ENCODE results near the gene KSR2. TPM values are rescaled to one million over a fixed set of nuclear protein-coding genes. Genes with fewer than 3 reads are reported as not detected.
"Not testable (repeated sequence)": the region's sequence is repeated elsewhere in the genome, so short reads cannot be mapped to it uniquely, and the experiment has no call there.

Gene KSR2
- total RNA-seq, 1 donor from 2014 or later: 0.26 TPM

GRCh38 chr12:117640511-117640910 lies 328.3 kb downstream of the KSR2 start:
- DNase-seq (ENCODE audit: low read depth in 2 of 2): no peak

GRCh38 chr12:117629454-117629853 lies 339.3 kb downstream of the KSR2 start:
- DNase-seq (ENCODE audit: low read depth in 2 of 2): peak in 1 of 2 donors; percentile 42

GRCh38 chr12:117628711-117629110 lies 340.1 kb downstream of the KSR2 start:
- not testable (repeated sequence) for DNase-seq (ENCODE audit: low read depth in 2 of 2)

- no peak for DNase-seq (ENCODE audit: low read depth in 2 of 2)
These were observed 346.0 kb downstream of the KSR2 start for GRCh38 chr12:117622741-117623140.

- DNase-seq (ENCODE audit: low read depth in 2 of 2): peak in 1 of 2 donors; percentile 49
These were observed 346.7 kb downstream of the KSR2 start for GRCh38 chr12:117622087-117622486.

GRCh38 chr12:117607778-117608177 lies 361.0 kb downstream of the KSR2 start:
- no peak for DNase-seq (ENCODE audit: low read depth in 2 of 2)

GRCh38 chr12:117606945-117607344 lies 361.8 kb downstream of the KSR2 start:
- DNase-seq (ENCODE audit: low read depth in 2 of 2): no peak

- DNase-seq (ENCODE audit: low read depth in 2 of 2): no peak
These were observed 362.8 kb downstream of the KSR2 start for GRCh38 chr12:117606024-117606423.

GRCh38 chr12:117603316-117604113 lies 365.3 kb downstream of the KSR2 start:
- DNase-seq (ENCODE audit: low read depth in 2 of 2): peak; percentile 9 to 30

GRCh38 chr12:117599849-117600248 lies 368.9 kb downstream of the KSR2 start:
- no peak for DNase-seq (ENCODE audit: low read depth in 2 of 2)

- DNase-seq (ENCODE audit: low read depth in 2 of 2): no peak
These were observed 371.8 kb downstream of the KSR2 start for GRCh38 chr12:117596968-117597367.

- DNase-seq (ENCODE audit: low read depth in 2 of 2): no peak
These were observed 373.0 kb downstream of the KSR2 start for GRCh38 chr12:117595751-117596150.

- no peak for DNase-seq (ENCODE audit: low read depth in 2 of 2)
These were observed 374.3 kb downstream of the KSR2 start for GRCh38 chr12:117594481-117594880.

GRCh38 chr12:117593815-117594400 lies 374.9 kb downstream of the KSR2 start:
- no peak for DNase-seq (ENCODE audit: low read depth in 2 of 2)

GRCh38 chr12:117592588-117593305 lies 376.0 kb downstream of the KSR2 start:
- DNase-seq (ENCODE audit: low read depth in 2 of 2): no peak

- peak in 1 of 2 donors; percentile 25 for DNase-seq (ENCODE audit: low read depth in 2 of 2)
These were observed 377.8 kb downstream of the KSR2 start for GRCh38 chr12:117590999-117591398.

- DNase-seq (ENCODE audit: low read depth in 2 of 2): no peak
These were observed 378.4 kb downstream of the KSR2 start for GRCh38 chr12:117590386-117590785.

- DNase-seq (ENCODE audit: low read depth in 2 of 2): no peak
These were observed 379.8 kb downstream of the KSR2 start for GRCh38 chr12:117589021-117589420.

GRCh38 chr12:117587631-117588287 lies 381.0 kb downstream of the KSR2 start:
- DNase-seq (ENCODE audit: low read depth in 2 of 2): peak; percentile 24 to 56

- no peak for DNase-seq (ENCODE audit: low read depth in 2 of 2)
These were observed 385.0 kb downstream of the KSR2 start for GRCh38 chr12:117583677-117584225.

- no peak for DNase-seq (ENCODE audit: low read depth in 2 of 2)
These were observed 385.7 kb downstream of the KSR2 start for GRCh38 chr12:117583092-117583491.

Data from dermis microvascular lymphatic vessel endothelial cell (primary cell).